Measurements from ENCODE around the gene PHF21B.
"Not testable (repeated sequence)": the region's sequence is repeated elsewhere in the genome, so short reads cannot be mapped to it uniquely, and the experiment has no call there.

The PHF21B gene

GRCh38 chr22:44986926-44987325, 22.9 kb downstream of the PHF21B start:
- no peak for DNase-seq

- no peak for DNase-seq
These were observed 23.8 kb downstream of the PHF21B start for GRCh38 chr22:44985906-44986527.

DNA sequence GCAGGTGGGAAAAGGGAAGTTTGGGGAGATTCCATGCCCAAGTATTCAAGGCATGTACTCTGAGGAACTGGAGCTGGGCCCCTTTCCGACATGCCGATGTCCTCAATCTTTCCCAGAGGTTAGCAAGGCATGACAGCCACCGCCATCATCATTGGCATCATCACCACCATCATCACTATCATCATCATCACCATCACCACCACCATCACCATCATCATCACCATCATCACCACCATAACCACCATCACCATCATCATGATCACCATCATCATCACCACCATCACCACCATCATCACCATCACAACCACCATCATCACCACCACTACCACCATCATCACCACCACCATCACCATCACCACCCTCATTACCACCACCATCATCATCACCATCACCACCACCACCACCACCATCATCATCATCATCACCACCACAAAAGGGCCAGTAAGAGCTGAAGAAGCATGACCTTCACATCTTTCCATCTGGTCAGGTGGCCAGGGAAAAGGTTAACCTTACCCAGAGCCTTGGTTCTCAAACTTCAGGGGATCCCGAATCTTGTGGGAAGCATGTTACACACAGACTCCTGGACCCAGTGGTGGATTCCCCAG, 25.8 kb downstream of the PHF21B start:
- DNase-seq, result no peak

DNA sequence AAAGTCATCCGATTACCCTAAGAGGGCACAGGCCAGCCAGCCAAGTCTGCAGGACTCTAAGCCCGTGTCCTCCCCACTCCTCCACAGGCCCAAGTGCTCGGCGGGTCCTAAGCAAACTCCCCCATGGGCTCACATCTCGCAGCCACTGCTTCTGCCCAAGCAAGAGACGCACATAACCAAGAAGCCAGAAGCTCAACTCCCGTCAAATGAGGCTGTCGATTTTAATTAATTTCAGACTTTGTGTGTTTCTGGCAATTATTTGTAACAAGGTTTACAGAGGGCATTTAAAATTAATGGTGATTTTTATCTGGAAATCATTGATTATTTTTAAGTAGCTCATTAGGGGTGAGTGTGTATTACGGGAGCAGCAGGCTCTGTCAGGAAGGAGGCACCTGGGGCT, 27.4 kb downstream of the PHF21B start:
- DNase-seq, result no peak

- DNase-seq, result no peak
These were observed 27.9 kb downstream of the PHF21B start for GRCh38 chr22:44981857-44982256.

DNA sequence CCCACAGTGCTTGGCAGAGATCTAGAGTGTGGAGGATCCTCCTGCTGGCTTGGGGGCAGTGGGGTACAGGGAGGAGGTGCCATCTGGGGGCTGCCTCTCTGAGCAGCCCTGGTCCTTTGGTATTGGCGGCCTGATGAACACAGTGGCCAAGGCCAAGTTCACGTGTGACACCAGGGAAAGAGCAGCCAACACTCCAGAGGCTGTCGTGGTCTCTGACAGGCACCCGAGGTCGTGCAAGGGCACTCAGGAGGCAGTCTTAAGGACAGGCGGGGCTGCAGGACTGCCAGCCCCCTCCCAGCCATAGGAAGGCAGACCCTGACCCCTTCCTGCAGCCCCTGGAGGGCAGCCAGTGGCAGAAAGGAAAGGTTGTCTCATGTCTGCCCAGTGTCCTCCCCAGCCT, 30.7 kb downstream of the PHF21B start:
- no peak for DNase-seq

DNA sequence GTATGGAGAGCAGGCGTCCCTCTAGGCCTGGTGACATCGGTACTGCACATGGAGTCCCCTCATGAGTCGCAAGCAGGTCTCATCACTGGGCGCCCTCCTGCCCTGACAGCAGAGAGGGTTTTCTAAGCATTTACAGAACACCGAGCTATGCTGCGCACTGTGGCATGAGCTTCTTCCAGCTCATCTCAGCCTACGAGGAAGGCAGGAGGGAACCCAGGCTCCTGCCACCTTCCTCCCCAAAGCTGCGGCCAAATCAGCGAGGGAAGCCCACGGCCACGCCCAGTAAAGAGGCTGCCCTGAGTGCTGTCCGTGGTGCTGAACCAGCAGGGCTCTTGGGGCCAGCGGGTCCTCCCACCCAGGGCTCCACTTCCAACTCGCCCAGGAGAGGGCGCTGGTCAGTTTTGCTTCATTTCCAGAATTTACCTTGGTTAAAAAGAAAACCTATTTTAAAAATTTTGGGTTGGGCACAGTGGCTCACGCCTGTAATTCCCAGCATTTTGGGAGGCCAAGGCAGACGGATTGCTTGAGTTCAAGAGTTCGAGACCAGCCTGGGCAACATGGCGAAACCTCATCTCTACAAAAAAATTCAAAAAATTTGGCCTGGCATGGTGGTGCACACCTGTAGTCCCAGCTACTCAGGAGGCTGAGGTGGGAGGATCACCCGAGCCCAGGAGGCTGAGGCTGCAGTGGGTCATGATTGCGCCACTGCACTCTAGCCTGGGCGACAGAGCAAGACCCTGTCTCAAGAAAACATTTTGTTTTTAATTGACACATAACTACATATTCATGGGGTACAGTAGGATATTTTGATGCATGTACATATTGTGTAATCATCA, 34.2 kb downstream of the PHF21B start:
- no peak for DNase-seq

GRCh38 chr22:44974454-44974853, 35.4 kb downstream of the PHF21B start:
- no peak for DNase-seq

GRCh38 chr22:44973829-44974228, 36.0 kb downstream of the PHF21B start:
- DNase-seq, result no peak

GRCh38 chr22:44972363-44973083, 37.3 kb downstream of the PHF21B start:
- no peak for DNase-seq

DNA sequence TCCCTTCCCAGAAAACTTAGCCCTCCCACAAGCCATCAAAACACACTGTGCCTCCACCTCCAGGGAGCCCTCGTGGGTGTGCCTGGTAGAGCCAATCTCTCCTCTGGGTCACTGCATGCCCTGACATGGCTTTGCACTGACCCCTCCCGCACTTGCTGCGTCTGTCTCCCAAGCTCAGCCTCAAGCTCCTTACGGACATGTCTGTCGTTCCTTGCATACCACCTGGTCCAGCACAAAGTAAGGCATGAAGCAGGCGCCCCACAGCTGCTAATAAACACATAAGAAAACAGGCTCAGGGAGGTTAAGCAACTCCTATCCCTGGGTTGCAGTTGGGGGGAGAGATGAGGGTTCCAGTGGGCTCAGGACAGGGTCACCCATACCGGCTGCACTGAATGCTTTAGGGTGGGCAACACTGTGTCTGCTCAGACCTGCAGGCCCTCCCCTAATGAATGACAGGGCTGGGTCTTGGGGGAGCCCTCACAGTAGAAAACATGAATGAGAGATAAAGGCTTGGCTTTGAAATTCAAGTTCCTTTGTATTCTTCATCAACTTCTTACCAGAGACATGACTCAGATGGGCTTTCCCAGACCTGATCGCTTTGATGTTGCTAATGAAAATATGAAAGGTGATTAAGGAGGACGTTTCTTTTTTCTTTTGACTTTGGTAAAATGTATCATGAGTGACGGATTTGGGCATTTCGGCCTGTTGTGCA, 38.0 kb downstream of the PHF21B start:
- DNase-seq, result no peak

DNA sequence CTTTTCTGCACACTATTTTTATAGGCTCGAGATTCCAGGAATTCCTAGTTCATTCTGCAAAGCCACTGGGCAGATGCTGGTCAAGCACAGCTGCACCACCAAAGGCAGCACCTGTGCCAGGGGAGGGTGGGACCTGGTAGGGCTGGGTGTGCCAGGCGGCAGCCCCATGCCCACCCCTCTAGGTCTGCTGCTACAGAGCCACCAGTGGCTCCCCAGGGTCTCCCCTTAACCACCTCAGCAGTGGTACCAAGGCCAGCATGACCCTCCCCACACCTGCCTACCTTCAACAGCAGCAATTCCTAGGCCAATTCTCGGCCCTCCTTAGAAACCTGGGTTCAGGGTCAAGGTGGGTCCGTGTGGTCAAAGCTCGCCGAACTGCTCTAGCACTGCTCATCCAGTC, 39.5 kb downstream of the PHF21B start:
- DNase-seq, result no peak

GRCh38 chr22:44969817-44970216, 40.0 kb downstream of the PHF21B start:
- no peak for DNase-seq

DNA sequence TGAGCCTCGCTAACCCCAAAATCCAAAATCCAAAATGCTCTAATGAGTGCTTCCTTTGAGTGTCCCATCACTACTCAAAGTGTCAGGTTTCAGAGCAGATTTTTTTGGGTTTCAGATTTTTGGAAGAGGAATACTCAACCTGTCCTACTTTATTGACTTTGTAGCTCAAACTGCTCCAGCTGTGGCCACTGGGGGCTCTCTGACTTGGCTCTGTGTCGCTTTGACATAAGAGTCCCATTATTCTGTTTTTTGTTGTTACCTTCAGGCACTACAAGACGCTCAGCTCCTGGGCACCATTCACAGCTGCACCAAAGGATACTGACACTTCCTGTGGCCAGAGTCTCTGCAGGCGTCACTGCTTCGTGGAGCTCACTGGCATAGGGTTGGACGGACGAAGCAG, 41.1 kb downstream of the PHF21B start:
- no peak for DNase-seq

GRCh38 chr22:44965171-44965570, 44.6 kb downstream of the PHF21B start:
- DNase-seq, result no peak

DNA sequence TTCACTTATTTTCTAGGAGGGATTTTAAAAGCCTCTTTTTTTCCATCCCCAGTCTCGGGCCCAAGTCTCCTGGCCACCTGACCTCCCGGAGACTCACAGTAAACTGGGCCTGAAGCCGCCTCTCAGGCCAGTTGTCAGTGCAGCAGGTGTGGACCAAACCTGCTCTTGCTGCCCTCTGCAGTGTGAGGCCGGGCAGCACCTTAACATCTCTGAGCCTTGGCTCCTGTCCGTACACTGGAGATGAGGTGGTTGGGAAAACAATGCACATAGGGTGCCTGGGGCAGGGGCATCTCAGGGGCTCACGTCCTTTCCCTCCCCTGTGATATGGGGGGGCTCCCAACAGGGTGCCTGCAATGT, 45.1 kb downstream of the PHF21B start:
- DNase-seq, result no peak

GRCh38 chr22:44963832-44964721, 45.7 kb downstream of the PHF21B start:
- DNase-seq, result no peak

GRCh38 chr22:44962741-44963454, 46.9 kb downstream of the PHF21B start:
- no peak for DNase-seq

- DNase-seq, result not testable (repeated sequence)
These were observed 48.1 kb downstream of the PHF21B start for GRCh38 chr22:44961682-44962081.

DNA sequence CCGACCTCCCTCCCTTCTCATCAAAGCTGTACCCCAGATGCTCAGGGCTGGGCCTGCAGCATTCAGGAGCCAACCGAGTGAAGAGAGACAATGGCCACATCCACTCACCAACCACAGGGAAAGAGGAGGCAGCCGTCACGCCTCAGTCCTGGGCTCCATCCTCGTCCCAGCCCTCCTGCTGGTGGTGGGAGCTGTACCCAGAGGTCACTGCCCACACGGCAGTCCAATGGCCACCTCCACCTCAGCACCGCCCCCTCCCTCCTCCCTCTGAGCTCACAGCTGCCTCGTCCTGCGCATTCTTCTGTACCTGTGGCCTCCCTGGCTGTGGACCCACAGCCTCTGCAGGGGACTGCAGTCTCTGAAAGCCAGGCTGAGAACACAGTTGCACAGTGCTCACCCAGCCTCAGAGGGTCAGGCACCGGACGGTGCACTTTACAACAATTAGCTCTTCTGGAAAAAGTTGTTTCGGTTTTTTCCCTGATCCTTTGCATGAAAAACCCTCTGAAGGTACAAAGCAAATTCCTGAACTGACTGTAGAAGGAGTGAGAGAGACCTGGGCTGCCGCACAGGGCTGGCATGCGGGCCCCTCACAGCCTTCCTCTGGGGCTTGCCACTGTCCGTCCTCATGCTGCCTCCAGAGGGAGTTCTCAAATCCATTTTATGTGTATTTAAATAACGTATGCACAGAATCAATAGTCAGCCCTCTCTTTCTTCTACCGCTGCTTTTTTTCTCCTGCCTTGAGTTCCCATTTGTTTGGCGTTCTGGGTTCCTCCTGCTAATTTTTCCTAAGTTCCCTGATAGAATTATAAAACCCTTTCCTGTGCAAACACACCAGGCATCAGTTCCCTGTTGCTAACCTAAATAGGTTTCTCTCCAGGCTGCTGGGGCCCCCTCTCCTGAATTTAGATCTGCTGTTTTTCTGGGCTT, 52.7 kb downstream of the PHF21B start:
- DNase-seq, result no peak
